HFFc6 (cell line): ENCODE results near the gene OSBPL10. TPM values are rescaled to one million over a fixed set of nuclear protein-coding genes. Genes with fewer than 3 reads are reported as not detected.
"Not testable (repeated sequence)": the region's sequence is repeated elsewhere in the genome, so short reads cannot be mapped to it uniquely, and the experiment has no call there.

ENCODE experiments used
- DNase-seq: peaks from one replicate; pipeline ENCODE4 v3.0.0-alpha.2; 2018
- H3K27ac Mint-ChIP-seq: 2 replicates; pipeline ENCODE4 v1.8.0; 2020; ENCODE audit warnings: mild to moderate bottlenecking, mixed read lengths
- H3K27me3 Mint-ChIP-seq: 2 replicates; pipeline ENCODE4 v1.8.0; 2021; ENCODE audit warnings: mild to moderate bottlenecking, moderate library complexity, mixed read lengths; ENCODE audit not compliant: insufficient read depth
- H3K36me3 Mint-ChIP-seq: 2 replicates; pipeline ENCODE4 v1.8.0; 2021; ENCODE audit warnings: low read depth, mixed read lengths
- H3K4me1 Mint-ChIP-seq: 2 replicates; pipeline ENCODE4 v1.8.0; 2020; ENCODE audit warnings: low read depth, mixed read lengths
- H3K4me3 Mint-ChIP-seq: 2 replicates; pipeline ENCODE4 v1.8.0; 2020; ENCODE audit warnings: mild to moderate bottlenecking, moderate library complexity, mixed read lengths
- H3K9me3 Mint-ChIP-seq: 2 replicates; pipeline ENCODE4 v1.8.0; 2020; ENCODE audit warnings: mild to moderate bottlenecking, mixed read lengths
- CTCF ChIP-seq: fragments of 200-600 bp; sonication (generic); IDR thresholded peaks from 2 replicates; pipeline ENCODE4 v1.5.0; 2021; ENCODE audit warnings: antibody characterized with exemption, mild to moderate bottlenecking
- total RNA-seq, 6 experiments: library from RNA; stranded (reverse); fragmentation: NEBNext Ultra II Directional; extraction: Animal tissue kit (Norgen Biotek cat#: 25700); gene quantifications; 2 replicates in 1 of 6; 3 replicates in 5 of 6; pipeline ENCODE4 v1.2.3, GENCODE V29; 2021

Gene OSBPL10
- total RNA-seq, 6 experiments from 2014 or later: 7.3 to 8.9 (median 8.6) TPM

GRCh38 chr3:32018757-32019564 is 37.9 kb upstream of the OSBPL10 start:
- Mint-ChIP-seq H3K36me3 (no peaks in the 10 kb centered on the region), H3K4me3 (no peak overlapping the region), H3K27ac (no peak overlapping the region), H3K4me1 (peaks cover 7% of the 10 kb centered on the region; the same call in 1 of the 2 replicates), H3K27me3 (peaks cover 5% of the 10 kb centered on the region), H3K9me3 (no peaks in the 10 kb centered on the region)
- TF ChIP-seq CTCF: peak; percentile 87
- DNase-seq: peak; percentile 29

GRCh38 chr3:32017286-32017685 is 36.2 kb upstream of the OSBPL10 start:
- DNase-seq: no peak
- Mint-ChIP-seq H3K4me3 (no peak overlapping the region), H3K9me3 (no peaks in the 10 kb centered on the region), H3K36me3 (no peaks in the 10 kb centered on the region), H3K27ac (no peak overlapping the region), H3K27me3 (peaks cover 4% of the 10 kb centered on the region; the same call in 1 of the 2 replicates), H3K4me1 (peaks cover 7% of the 10 kb centered on the region; the same call in 1 of the 2 replicates)
- TF ChIP-seq CTCF: no peak

GRCh38 chr3:32015638-32016037 is 34.6 kb upstream of the OSBPL10 start:
- not testable (repeated sequence) for H3K4me1 Mint-ChIP-seq, H3K27me3 Mint-ChIP-seq, H3K4me3 Mint-ChIP-seq, H3K27ac Mint-ChIP-seq, H3K36me3 Mint-ChIP-seq, H3K9me3 Mint-ChIP-seq, DNase-seq

- H3K27me3 Mint-ChIP-seq: peaks cover 10% of the 10 kb centered on the region; the same call in 1 of the 2 replicates
- not testable (repeated sequence) for H3K27ac Mint-ChIP-seq, H3K36me3 Mint-ChIP-seq, DNase-seq, H3K4me1 Mint-ChIP-seq, H3K9me3 Mint-ChIP-seq, H3K4me3 Mint-ChIP-seq
These were observed 29.6 kb upstream of the OSBPL10 start for GRCh38 chr3:32010699-32011098.

DNA sequence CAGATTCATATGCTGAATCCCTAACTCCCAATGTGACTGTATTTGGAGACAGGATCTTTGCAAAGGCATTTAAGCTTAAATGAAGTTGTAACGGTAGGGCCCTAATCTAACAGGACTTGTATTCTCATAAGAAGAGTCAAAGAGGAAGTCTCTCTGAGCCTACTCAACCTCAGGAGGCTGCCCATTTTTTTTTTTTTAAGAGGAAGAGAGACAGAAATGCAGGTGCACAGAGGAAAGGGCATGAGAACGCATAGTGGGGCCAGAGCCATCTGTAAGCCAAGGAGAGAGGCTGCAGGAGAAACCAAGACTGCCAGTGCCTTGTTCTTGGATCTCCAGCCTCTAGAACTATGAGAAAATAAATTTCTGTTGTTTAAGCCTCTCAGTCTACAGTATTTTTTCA is 28.9 kb upstream of the OSBPL10 start:
- no peaks in the 10 kb centered on the region for H3K9me3 Mint-ChIP-seq
- no peak for TF ChIP-seq CTCF
- H3K36me3 Mint-ChIP-seq: no peaks in the 10 kb centered on the region
- no peak for DNase-seq
- H3K4me1 Mint-ChIP-seq: no peaks in the 10 kb centered on the region
- H3K4me3 Mint-ChIP-seq: no peak overlapping the region
- peaks cover 10% of the 10 kb centered on the region; the same call in 1 of the 2 replicates for H3K27me3 Mint-ChIP-seq
- H3K27ac Mint-ChIP-seq: no peak overlapping the region

GRCh38 chr3:32009101-32009500 is 28.0 kb upstream of the OSBPL10 start:
- H3K36me3 Mint-ChIP-seq: no peaks in the 10 kb centered on the region
- DNase-seq: no peak
- H3K27me3 Mint-ChIP-seq: peaks cover 12% of the 10 kb centered on the region; the same call in 1 of the 2 replicates
- no peaks in the 10 kb centered on the region for H3K4me1 Mint-ChIP-seq
- H3K4me3 Mint-ChIP-seq: no peak overlapping the region
- TF ChIP-seq CTCF: no peak
- H3K27ac Mint-ChIP-seq: no peak overlapping the region
- H3K9me3 Mint-ChIP-seq: no peaks in the 10 kb centered on the region
